OCI-LY7 (cell line): ENCODE data around the gene PRPS1L1.

ENCODE experiments used
- EZH2phosphoT487 ChIP-seq: fragments of 200-600 bp; sonication (generic); IDR thresholded peaks from 2 replicates; pipeline ENCODE4 v1.6.1; 2018; ENCODE audit warnings: low read depth, borderline replicate concordance, mild to moderate bottlenecking, mixed run types, antibody characterized with exemption, low read length, moderate library complexity, mixed read lengths
- TF ChIP-seq, protein P1 (sequence below): fragments of 200-600 bp; sonication (generic); conservative IDR thresholded peaks from 2 replicates; pipeline ENCODE4 v1.5.1; 2014; ENCODE audit warnings: mild to moderate bottlenecking, antibody characterized with exemption, low read length, moderate library complexity, mixed read lengths

DNA sequence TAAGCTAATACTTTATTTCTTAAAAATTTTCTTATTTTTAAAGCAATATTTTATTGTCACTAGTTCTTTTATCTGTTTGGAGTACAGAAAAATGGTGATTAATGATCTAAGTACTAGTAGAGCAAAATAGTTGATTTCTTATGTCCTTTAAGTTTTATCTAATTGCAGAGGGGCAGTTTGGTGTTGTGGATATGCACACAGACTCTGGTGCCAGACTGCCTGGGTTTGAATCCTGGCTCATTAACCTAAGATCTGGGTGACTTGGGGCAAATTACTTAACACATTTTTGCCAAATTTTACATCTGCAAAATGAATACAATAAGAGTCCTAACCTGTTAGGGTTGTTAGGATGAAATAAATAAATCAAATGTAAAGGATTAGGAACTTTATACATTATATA lies 10.7 kb upstream of the PRPS1L1 start:
- TF ChIP-seq, protein P1, sequence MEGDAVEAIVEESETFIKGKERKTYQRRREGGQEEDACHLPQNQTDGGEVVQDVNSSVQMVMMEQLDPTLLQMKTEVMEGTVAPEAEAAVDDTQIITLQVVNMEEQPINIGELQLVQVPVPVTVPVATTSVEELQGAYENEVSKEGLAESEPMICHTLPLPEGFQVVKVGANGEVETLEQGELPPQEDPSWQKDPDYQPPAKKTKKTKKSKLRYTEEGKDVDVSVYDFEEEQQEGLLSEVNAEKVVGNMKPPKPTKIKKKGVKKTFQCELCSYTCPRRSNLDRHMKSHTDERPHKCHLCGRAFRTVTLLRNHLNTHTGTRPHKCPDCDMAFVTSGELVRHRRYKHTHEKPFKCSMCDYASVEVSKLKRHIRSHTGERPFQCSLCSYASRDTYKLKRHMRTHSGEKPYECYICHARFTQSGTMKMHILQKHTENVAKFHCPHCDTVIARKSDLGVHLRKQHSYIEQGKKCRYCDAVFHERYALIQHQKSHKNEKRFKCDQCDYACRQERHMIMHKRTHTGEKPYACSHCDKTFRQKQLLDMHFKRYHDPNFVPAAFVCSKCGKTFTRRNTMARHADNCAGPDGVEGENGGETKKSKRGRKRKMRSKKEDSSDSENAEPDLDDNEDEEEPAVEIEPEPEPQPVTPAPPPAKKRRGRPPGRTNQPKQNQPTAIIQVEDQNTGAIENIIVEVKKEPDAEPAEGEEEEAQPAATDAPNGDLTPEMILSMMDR: no peak
- no peak for TF ChIP-seq EZH2phosphoT487
